ENCODE data around the gene TAOK3.
A peak's percentile ranks its signal among the peaks of the same experiment; 100 is the strongest.

TAOK3 gene

GRCh38 chr12:118119449-118119879, 253.2 kb downstream of the TAOK3 start:
- Histone ChIP-seq H3K27ac (no peak overlapping the region), H3K4me3 (no peak overlapping the region), H3K9me3 (ENCODE audit: low read depth, low read length) (no peaks in the 10 kb centered on the region), H3K36me3 (ENCODE audit: insufficient read depth, low read length) (no peaks in the 10 kb centered on the region), H3K9ac (ENCODE audit: insufficient read length) (no peak overlapping the region)
- no peak for DNase-seq (ENCODE audit: low read depth, low spot score)
- TF ChIP-seq EZH2 (IDR thresholded peaks at IDR 0.05): no peak
- no peak for TF ChIP-seq POLR2AphosphoS5 (IDR thresholded peaks at IDR 0.05; ENCODE audit: borderline replicate concordance, low read depth, low read length)
- TF ChIP-seq FOXP2 (optimal IDR thresholded peaks at IDR 0.05; ENCODE audit: control extremely low read depth, extremely low read length, insufficient read depth): no peak

GRCh38 chr12:118109088-118109487, 263.6 kb downstream of the TAOK3 start:
- no peak overlapping the region for H3K27ac ChIP-seq
- H3K9ac ChIP-seq (ENCODE audit: insufficient read length): no peak overlapping the region
- no peaks in the 10 kb centered on the region for H3K9me3 ChIP-seq (ENCODE audit: low read depth, low read length)
- H3K36me3 ChIP-seq (ENCODE audit: insufficient read depth, low read length): no peaks in the 10 kb centered on the region
- TF ChIP-seq EZH2 (IDR thresholded peaks at IDR 0.05): no peak
- no peak for TF ChIP-seq POLR2AphosphoS5 (IDR thresholded peaks at IDR 0.05; ENCODE audit: borderline replicate concordance, low read depth, low read length)
- TF ChIP-seq FOXP2 (optimal IDR thresholded peaks at IDR 0.05; ENCODE audit: control extremely low read depth, extremely low read length, insufficient read depth): no peak
- H3K4me3 ChIP-seq: no peak overlapping the region
- no peak for DNase-seq (ENCODE audit: low read depth, low spot score)

GRCh38 chr12:118107694-118108093, 265.0 kb downstream of the TAOK3 start:
- no peak overlapping the region for H3K4me3 ChIP-seq
- no peaks in the 10 kb centered on the region for H3K9me3 ChIP-seq (ENCODE audit: low read depth, low read length)
- no peaks in the 10 kb centered on the region for H3K36me3 ChIP-seq (ENCODE audit: insufficient read depth, low read length)
- no peak for TF ChIP-seq FOXP2 (optimal IDR thresholded peaks at IDR 0.05; ENCODE audit: control extremely low read depth, extremely low read length, insufficient read depth)
- no peak for TF ChIP-seq EZH2 (IDR thresholded peaks at IDR 0.05)
- no peak for TF ChIP-seq POLR2AphosphoS5 (IDR thresholded peaks at IDR 0.05; ENCODE audit: borderline replicate concordance, low read depth, low read length)
- H3K9ac ChIP-seq (ENCODE audit: insufficient read length): no peak overlapping the region
- DNase-seq (ENCODE audit: low read depth, low spot score): no peak
- H3K27ac ChIP-seq: no peak overlapping the region

GRCh38 chr12:118107011-118107410, 265.7 kb downstream of the TAOK3 start:
- no peak for TF ChIP-seq FOXP2 (optimal IDR thresholded peaks at IDR 0.05; ENCODE audit: control extremely low read depth, extremely low read length, insufficient read depth)
- no peak for TF ChIP-seq POLR2AphosphoS5 (IDR thresholded peaks at IDR 0.05; ENCODE audit: borderline replicate concordance, low read depth, low read length)
- no peak for TF ChIP-seq EZH2 (IDR thresholded peaks at IDR 0.05)
- Histone ChIP-seq H3K9me3 (ENCODE audit: low read depth, low read length) (no peaks in the 10 kb centered on the region), H3K4me3 (no peak overlapping the region), H3K9ac (ENCODE audit: insufficient read length) (no peak overlapping the region), H3K36me3 (ENCODE audit: insufficient read depth, low read length) (no peaks in the 10 kb centered on the region), H3K27ac (no peak overlapping the region)
- no peak for DNase-seq (ENCODE audit: low read depth, low spot score)

- H3K9ac ChIP-seq (ENCODE audit: insufficient read length): peak within 1 kb of the TSS; percentile 14
- H3K27ac ChIP-seq: no peak within 1 kb of the TSS
- no peaks in the 10 kb centered on the region for H3K36me3 ChIP-seq (ENCODE audit: insufficient read depth, low read length)
- no peak for DNase-seq (ENCODE audit: low read depth, low spot score)
- peak within 1 kb of the TSS; percentile 77 for H3K4me3 ChIP-seq
- H3K9me3 ChIP-seq (ENCODE audit: low read depth, low read length): no peaks in the 10 kb centered on the region
- no peak for TF ChIP-seq FOXP2 (optimal IDR thresholded peaks at IDR 0.05; ENCODE audit: control extremely low read depth, extremely low read length, insufficient read depth)
- TF ChIP-seq EZH2 (IDR thresholded peaks at IDR 0.05): no peak
- no peak for TF ChIP-seq POLR2AphosphoS5 (IDR thresholded peaks at IDR 0.05; ENCODE audit: borderline replicate concordance, low read depth, low read length)
These were observed 268.9 kb downstream of the TAOK3 start, which contains the start of gene VSIG10 for GRCh38 chr12:118103601-118104382. VSIG10 (minus strand) TSS chr12:118104011; CDS start chr12:118103671, 340 bp downstream.

GRCh38 chr12:118103201-118103600, 269.5 kb downstream of the TAOK3 start:
- no peak for DNase-seq (ENCODE audit: low read depth, low spot score)
- Histone ChIP-seq H3K36me3 (ENCODE audit: insufficient read depth, low read length) (no peaks in the 10 kb centered on the region), H3K27ac (no peak overlapping the region), H3K9ac (ENCODE audit: insufficient read length) (peak overlapping the region; percentile 14), H3K9me3 (ENCODE audit: low read depth, low read length) (no peaks in the 10 kb centered on the region), H3K4me3 (peak overlapping the region; percentile 77)
- no peak for TF ChIP-seq FOXP2 (optimal IDR thresholded peaks at IDR 0.05; ENCODE audit: control extremely low read depth, extremely low read length, insufficient read depth)
- no peak for TF ChIP-seq EZH2 (IDR thresholded peaks at IDR 0.05)
- TF ChIP-seq POLR2AphosphoS5 (IDR thresholded peaks at IDR 0.05; ENCODE audit: borderline replicate concordance, low read depth, low read length): no peak

- peak overlapping the region; percentile 77; the same call in 1 of the 2 replicates for H3K4me3 ChIP-seq
- TF ChIP-seq FOXP2 (optimal IDR thresholded peaks at IDR 0.05; ENCODE audit: control extremely low read depth, extremely low read length, insufficient read depth) (no peak), EZH2 (IDR thresholded peaks at IDR 0.05) (no peak), POLR2AphosphoS5 (IDR thresholded peaks at IDR 0.05; ENCODE audit: borderline replicate concordance, low read depth, low read length) (no peak)
- DNase-seq (ENCODE audit: low read depth, low spot score): no peak
- no peak overlapping the region for H3K9ac ChIP-seq (ENCODE audit: insufficient read length)
- H3K36me3 ChIP-seq (ENCODE audit: insufficient read depth, low read length): no peaks in the 10 kb centered on the region
- H3K27ac ChIP-seq: no peak overlapping the region
- H3K9me3 ChIP-seq (ENCODE audit: low read depth, low read length): no peaks in the 10 kb centered on the region
These were observed 270.1 kb downstream of the TAOK3 start for GRCh38 chr12:118102609-118103008.

- no peak for TF ChIP-seq EZH2 (IDR thresholded peaks at IDR 0.05)
- TF ChIP-seq POLR2AphosphoS5 (IDR thresholded peaks at IDR 0.05; ENCODE audit: borderline replicate concordance, low read depth, low read length): no peak
- no peak for TF ChIP-seq FOXP2 (optimal IDR thresholded peaks at IDR 0.05; ENCODE audit: control extremely low read depth, extremely low read length, insufficient read depth)
- no peak for DNase-seq (ENCODE audit: low read depth, low spot score)
- Histone ChIP-seq H3K4me3 (no peak overlapping the region), H3K36me3 (ENCODE audit: insufficient read depth, low read length) (no peaks in the 10 kb centered on the region), H3K9ac (ENCODE audit: insufficient read length) (no peak overlapping the region), H3K27ac (no peak overlapping the region), H3K9me3 (ENCODE audit: low read depth, low read length) (no peaks in the 10 kb centered on the region)
These were observed 270.6 kb downstream of the TAOK3 start for GRCh38 chr12:118102070-118102469.
